ENCODE data around the gene PRKN. TPM values are rescaled to one million over a fixed set of nuclear protein-coding genes. Genes with fewer than 3 reads are reported as not detected.

PRKN gene
- total and polyA plus RNA-seq, 2 experiments from 2014 or later, result 11.7 to 28.1 TPM

- H3K36me3 ChIP-seq, result no peaks in the 10 kb centered on the region
- H3K9me3 ChIP-seq (ENCODE audit: low read depth), result no peaks in the 10 kb centered on the region
- no peaks in the 10 kb centered on the region for H3K4me1 ChIP-seq (ENCODE audit: low read depth)
- DNase-seq (ENCODE audit: low read depth in 1 of 2, low spot score in 1 of 2), result no peak
- no peak overlapping the region for H3K4me3 ChIP-seq
- H3K27ac ChIP-seq, result no peak overlapping the region
- TF ChIP-seq CTCF (IDR thresholded peaks at IDR 0.05; ENCODE audit: low read depth, low read length), result no peak
- no peaks in the 10 kb centered on the region for H3K27me3 ChIP-seq
These were observed 972.5 kb downstream of the PRKN start for GRCh38 chr6:161755080-161755479.

GRCh38 chr6:161750686-161751085 lies 976.9 kb downstream of the PRKN start:
- H3K36me3 ChIP-seq, result no peaks in the 10 kb centered on the region
- no peaks in the 10 kb centered on the region for H3K4me1 ChIP-seq (ENCODE audit: low read depth)
- no peak for TF ChIP-seq CTCF (IDR thresholded peaks at IDR 0.05; ENCODE audit: low read depth, low read length)
- DNase-seq (ENCODE audit: low read depth in 1 of 2, low spot score in 1 of 2), result no peak
- H3K9me3 ChIP-seq (ENCODE audit: low read depth), result no peaks in the 10 kb centered on the region
- no peaks in the 10 kb centered on the region for H3K27me3 ChIP-seq
- H3K4me3 ChIP-seq, result no peak overlapping the region
- no peak overlapping the region for H3K27ac ChIP-seq

GRCh38 chr6:161749576-161749975 lies 978.0 kb downstream of the PRKN start:
- H3K4me1 ChIP-seq (ENCODE audit: low read depth), result no peaks in the 10 kb centered on the region
- no peak overlapping the region for H3K27ac ChIP-seq
- no peak overlapping the region for H3K4me3 ChIP-seq
- no peaks in the 10 kb centered on the region for H3K36me3 ChIP-seq
- no peaks in the 10 kb centered on the region for H3K27me3 ChIP-seq
- no peaks in the 10 kb centered on the region for H3K9me3 ChIP-seq (ENCODE audit: low read depth)
- TF ChIP-seq CTCF (IDR thresholded peaks at IDR 0.05; ENCODE audit: low read depth, low read length), result no peak
- DNase-seq (ENCODE audit: low read depth in 1 of 2, low spot score in 1 of 2), result no peak

GRCh38 chr6:161748535-161749416 lies 978.8 kb downstream of the PRKN start:
- Histone ChIP-seq H3K4me3 (no peak overlapping the region), H3K27me3 (no peaks in the 10 kb centered on the region), H3K4me1 (ENCODE audit: low read depth) (no peaks in the 10 kb centered on the region), H3K9me3 (ENCODE audit: low read depth) (no peaks in the 10 kb centered on the region), H3K27ac (no peak overlapping the region), H3K36me3 (no peaks in the 10 kb centered on the region)
- TF ChIP-seq CTCF (IDR thresholded peaks at IDR 0.05; ENCODE audit: low read depth, low read length), result peak; percentile 59
- DNase-seq (ENCODE audit: low read depth in 1 of 2, low spot score in 1 of 2), result peak; percentile 50 to 82

GRCh38 chr6:161747506-161747905 lies 980.1 kb downstream of the PRKN start:
- Histone ChIP-seq H3K4me3 (no peak overlapping the region), H3K36me3 (no peaks in the 10 kb centered on the region), H3K9me3 (ENCODE audit: low read depth) (no peaks in the 10 kb centered on the region), H3K27ac (no peak overlapping the region), H3K27me3 (no peaks in the 10 kb centered on the region), H3K4me1 (ENCODE audit: low read depth) (no peaks in the 10 kb centered on the region)
- TF ChIP-seq CTCF (IDR thresholded peaks at IDR 0.05; ENCODE audit: low read depth, low read length), result no peak
- DNase-seq (ENCODE audit: low read depth in 1 of 2, low spot score in 1 of 2), result no peak
